ENCODE data around the gene LRRC27.
"Not testable (repeated sequence)": the region's sequence is repeated elsewhere in the genome, so short reads cannot be mapped to it uniquely, and the experiment has no call there.

LRRC27 gene

GRCh38 chr10:132374612-132375011 is 42.6 kb downstream of the LRRC27 start:
- DNase-seq (ENCODE audit: low read depth in 2 of 2) = no peak

- DNase-seq (ENCODE audit: low read depth in 2 of 2) = no peak
Observed at GRCh38 chr10:132375116-132375794, 43.3 kb downstream of the LRRC27 start.

GRCh38 chr10:132375795-132376297 is 43.9 kb downstream of the LRRC27 start:
- no peak for DNase-seq (ENCODE audit: low read depth in 2 of 2)

- no peak for DNase-seq (ENCODE audit: low read depth in 2 of 2)
Observed at GRCh38 chr10:132376394-132376851, 44.4 kb downstream of the LRRC27 start.

- no peak for DNase-seq (ENCODE audit: low read depth in 2 of 2)
Observed at GRCh38 chr10:132377326-132377725, 45.3 kb downstream of the LRRC27 start.

GRCh38 chr10:132379026-132379425 is 47.0 kb downstream of the LRRC27 start:
- DNase-seq (ENCODE audit: low read depth in 2 of 2) = not testable (repeated sequence)

GRCh38 chr10:132380986-132381385 is 49.0 kb downstream of the LRRC27 start:
- not testable (repeated sequence) for DNase-seq (ENCODE audit: low read depth in 2 of 2)

- DNase-seq (ENCODE audit: low read depth in 2 of 2) = no peak
Observed at GRCh38 chr10:132381741-132382140, 49.7 kb downstream of the LRRC27 start.

- no peak for DNase-seq (ENCODE audit: low read depth in 2 of 2)
Observed at GRCh38 chr10:132382231-132382922, 50.4 kb downstream of the LRRC27 start.

- DNase-seq (ENCODE audit: low read depth in 2 of 2) = no peak
Observed at GRCh38 chr10:132383101-132383500, 51.1 kb downstream of the LRRC27 start.

GRCh38 chr10:132383751-132384196 is 51.8 kb downstream of the LRRC27 start:
- DNase-seq (ENCODE audit: low read depth in 2 of 2) = no peak

- DNase-seq (ENCODE audit: low read depth in 2 of 2) = no peak
Observed at GRCh38 chr10:132384618-132385388, 52.8 kb downstream of the LRRC27 start.

GRCh38 chr10:132385389-132385667 is 53.3 kb downstream of the LRRC27 start:
- DNase-seq (ENCODE audit: low read depth in 2 of 2) = no peak

GRCh38 chr10:132385721-132386418 is 53.9 kb downstream of the LRRC27 start:
- no peak for DNase-seq (ENCODE audit: low read depth in 2 of 2)

GRCh38 chr10:132386419-132386831 is 54.4 kb downstream of the LRRC27 start:
- no peak for DNase-seq (ENCODE audit: low read depth in 2 of 2)

- DNase-seq (ENCODE audit: low read depth in 2 of 2) = not testable (repeated sequence)
Observed at GRCh38 chr10:132386896-132387295, 54.9 kb downstream of the LRRC27 start.

GRCh38 chr10:132387764-132388210 is 55.8 kb downstream of the LRRC27 start:
- DNase-seq (ENCODE audit: low read depth in 2 of 2) = peak; percentile 48 to 69

- DNase-seq (ENCODE audit: low read depth in 2 of 2) = no peak
Observed at GRCh38 chr10:132388891-132389432, 57.0 kb downstream of the LRRC27 start.

GRCh38 chr10:132389433-132390169 is 57.6 kb downstream of the LRRC27 start:
- no peak for DNase-seq (ENCODE audit: low read depth in 2 of 2)

- DNase-seq (ENCODE audit: low read depth in 2 of 2) = no peak
Observed at GRCh38 chr10:132390170-132390920, 58.4 kb downstream of the LRRC27 start.
